A172 (cell line): ENCODE measurements around the gene IGSF23. TPM values are rescaled to one million over a fixed set of nuclear protein-coding genes. Genes with fewer than 3 reads are reported as not detected.
A peak's percentile ranks its signal among the peaks of the same experiment; 100 is the strongest.
"Not testable (repeated sequence)": the region's sequence is repeated elsewhere in the genome, so short reads cannot be mapped to it uniquely, and the experiment has no call there.

ENCODE experiments used
- DNase-seq: peaks from one replicate; pipeline ENCODE4 v3.0.0-alpha.2; 2015; ENCODE audit warnings: low spot score
- total RNA-seq: library from RNA; depleted of rRNA; stranded (reverse); fragments of >200 nt; shearing (Covaris generic); gene quantifications from 2 replicates; pipeline ENCODE4 v1.2.3, GENCODE V29; 2014

Gene IGSF23
- total RNA-seq, 1 experiment from 2014 or later, result not detected

DNA sequence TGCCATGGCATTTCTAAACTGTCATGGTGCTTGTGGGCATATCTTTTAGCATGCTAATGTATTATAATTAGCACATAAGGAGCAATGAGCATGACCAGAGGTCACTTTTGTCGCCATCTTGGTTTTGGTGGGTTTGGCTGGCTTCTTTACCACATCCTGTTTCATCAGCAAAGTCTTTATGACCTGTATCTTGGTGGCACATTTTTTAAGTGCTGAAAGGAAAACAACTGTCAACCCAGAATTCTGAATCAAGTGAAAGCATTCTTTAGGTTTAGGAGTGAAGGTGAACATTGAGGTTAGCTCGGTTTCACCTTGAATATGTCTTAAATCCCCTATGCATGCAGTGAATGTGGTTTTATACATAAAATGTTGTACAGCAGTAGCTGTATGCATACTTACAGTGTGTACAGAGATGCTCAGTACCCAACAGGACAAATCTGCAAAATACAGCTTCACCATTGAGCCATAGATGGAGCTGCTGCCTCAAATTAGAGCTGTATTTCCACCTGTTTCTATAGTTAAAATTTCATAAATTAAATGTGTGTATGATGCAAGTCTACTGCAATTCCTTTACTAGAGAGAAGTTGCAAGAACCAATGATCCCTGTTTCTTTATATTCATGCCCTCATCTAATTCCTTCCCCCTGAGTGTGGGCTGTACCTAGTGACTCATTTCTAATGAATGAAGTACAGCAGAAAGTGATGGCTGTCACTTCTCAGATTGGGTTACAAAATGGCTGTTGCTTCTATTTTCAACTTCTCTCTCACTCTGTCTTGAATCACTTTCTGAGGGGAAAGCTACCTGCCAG, 25.2 kb upstream of the IGSF23 start:
- peak; percentile 86 for DNase-seq

DNA sequence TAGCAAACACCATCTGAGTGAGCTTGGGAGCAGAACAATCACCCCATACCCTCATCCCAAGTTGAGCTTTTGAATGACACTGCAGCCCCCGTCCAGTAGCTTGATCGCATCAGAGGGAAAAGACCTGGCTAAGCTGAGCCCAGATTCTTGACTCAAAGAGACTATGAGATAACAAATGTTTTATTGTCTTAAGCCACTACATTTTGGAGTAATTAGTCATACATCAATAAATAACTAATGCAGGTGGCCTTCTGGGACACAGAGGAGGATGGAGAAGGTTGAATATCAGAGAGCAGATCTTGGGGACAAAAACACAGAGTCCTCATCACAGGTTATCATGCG, 24.6 kb upstream of the IGSF23 start:
- peak; percentile 61 for DNase-seq

DNA sequence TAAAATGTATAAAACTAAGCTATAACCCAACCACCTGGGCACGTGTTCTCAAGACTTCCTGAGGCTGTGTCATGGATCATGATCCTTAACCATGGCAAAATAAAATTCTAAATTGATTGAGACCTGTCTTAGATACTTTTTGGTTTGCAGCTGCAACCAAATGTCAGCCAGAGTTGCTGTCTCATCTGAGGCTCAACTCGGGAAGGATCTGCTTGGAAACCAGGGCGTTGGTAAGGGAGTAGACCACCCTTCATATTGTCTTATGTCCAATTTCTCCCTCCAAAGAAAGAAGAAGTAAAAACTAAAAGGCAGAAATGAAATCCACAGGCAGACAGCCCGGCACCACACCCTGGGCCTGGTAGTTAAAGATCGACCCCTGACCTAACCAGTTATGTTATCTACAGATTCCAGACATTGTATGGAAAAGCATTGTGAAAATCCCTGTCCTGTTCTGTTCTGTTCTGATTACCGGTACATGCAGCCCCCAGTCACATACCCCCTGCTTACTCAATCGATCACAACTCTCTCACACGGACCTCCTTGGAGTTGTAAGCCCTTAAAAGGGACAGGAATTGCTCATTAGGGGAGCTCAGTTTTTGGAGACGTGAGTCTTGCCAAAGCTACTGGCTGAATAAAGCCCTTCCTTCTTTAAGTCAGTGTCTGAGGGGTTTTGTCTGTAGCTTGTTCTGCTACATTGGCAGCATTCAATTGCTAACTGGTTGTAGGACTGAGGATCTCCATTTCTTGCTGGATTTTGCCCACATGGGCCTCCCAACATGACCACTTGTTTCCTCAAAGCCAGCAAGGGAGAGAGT, 22.9 kb upstream of the IGSF23 start:
- DNase-seq, result no peak

DNA sequence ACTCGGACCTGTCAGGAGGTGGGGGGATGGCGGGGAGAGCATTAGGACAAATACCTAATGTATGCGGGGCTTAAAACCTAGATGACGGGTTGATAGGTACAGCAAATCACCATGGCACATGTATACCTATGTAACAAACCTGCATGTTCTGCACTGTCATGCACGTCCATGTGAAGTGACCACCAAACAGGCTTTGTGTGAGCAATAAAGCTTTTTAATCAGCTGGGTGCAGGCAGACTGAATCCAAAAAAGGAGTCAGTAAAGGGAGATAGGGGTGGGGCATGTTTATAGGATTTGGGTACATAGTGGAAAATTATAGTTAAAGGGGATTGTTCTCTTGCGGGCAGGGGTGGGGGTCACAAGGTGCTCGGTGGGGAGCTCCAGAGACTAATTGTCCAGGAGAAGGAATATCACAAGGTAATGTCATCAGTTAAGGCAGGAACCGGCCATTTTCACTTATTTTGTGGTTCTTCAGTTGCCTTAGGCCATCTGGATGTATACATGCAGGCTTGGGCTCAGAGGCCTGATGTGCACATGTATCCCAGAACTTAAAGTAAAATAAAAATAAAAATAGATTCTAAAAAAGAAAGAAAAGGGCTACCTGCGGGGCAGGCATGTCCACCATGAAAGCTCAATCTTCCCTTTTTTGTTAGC, 21.9 kb upstream of the IGSF23 start:
- not testable (repeated sequence) for DNase-seq

DNA sequence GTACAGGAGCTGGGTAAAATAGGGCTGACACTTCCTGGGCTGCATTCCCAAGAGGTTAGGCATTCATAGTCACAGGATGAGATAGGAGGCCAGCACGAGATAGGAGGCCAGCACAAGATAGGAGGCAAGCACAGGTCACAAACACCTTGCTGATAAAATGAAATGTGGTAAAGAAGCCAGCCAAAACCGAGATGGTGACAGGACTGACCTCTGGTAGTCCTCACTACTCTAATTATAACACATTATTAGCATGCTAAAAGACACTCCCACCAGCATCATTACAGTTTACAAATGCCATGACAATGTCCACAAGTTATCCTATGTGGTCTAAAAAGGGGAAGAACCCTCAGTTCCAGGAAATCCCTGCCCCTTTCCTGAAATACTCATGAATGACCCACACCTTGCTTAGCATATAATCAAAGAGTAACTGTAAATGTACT, 20.9 kb upstream of the IGSF23 start:
- peak; percentile 60 for DNase-seq

DNA sequence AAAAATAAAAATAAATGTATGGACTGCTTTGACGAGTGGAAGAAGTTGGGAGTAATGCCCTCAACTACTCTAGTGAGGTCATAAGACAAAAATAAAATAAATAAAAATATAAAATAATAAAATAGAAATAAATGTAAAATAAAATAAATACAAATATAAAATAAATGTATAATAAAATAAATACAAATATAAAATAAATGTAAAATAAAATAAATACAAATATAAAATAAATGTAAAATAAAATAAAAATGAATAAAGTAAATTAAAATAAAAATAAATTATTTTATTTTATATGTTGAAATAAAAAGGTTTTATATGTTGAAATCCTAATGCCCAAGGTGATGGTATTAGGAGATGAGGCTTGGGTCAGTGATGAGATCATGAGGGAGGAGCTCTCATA, 20.1 kb upstream of the IGSF23 start:
- DNase-seq, result no peak

DNA sequence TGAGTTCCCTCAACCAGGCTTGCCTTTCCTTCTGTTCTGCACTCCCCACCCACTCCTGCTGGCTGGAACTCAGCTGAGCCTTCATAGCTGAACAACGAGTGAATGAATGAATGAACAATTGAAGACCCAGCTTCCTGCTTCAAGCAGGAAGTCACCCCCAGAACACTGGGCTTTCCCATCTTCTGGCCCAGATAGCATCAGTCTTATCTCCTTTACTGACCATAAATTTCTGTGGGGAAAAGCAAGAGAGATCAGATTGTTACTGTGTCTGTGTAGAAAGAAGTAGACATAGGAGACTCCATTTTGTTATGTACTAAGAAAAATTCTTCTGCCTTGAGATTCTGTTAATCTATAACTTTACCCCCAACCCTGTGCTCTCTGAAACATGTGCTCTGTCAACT, 19.5 kb upstream of the IGSF23 start:
- not testable (repeated sequence) for DNase-seq

DNA sequence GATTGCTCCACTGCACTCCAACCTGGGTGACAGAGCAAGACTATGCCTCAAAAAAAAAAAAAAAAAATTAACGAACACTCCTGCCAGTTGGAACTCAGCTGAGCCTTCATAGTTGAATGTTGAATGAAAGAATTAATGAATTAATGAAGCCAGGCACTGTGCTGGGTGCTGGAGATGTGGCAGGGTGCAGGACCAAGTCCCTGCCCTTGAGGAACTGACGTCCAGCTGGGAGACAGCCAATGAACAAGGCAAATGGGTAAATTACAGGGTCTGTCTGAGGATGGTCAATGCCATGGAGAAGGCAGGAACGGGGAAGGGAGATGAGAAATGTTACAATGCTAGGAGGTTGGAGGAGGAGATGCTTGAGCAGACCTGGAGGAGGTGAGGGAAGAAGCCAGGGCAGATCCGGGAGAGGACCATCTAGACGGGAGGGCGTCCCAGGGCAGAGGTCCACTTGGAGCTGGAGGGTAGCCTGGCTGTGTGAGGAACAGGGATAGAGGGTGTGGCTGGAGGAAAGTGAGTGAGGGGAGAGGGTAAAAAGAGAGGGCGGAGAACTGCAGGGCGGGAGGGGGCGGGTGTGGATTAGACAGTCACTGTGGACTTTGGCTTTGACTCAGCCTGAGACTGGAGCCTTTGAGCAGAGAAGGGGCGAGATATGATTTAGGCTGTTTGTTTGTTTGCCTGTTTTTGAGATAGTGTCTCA, 16.8 kb upstream of the IGSF23 start:
- DNase-seq, result no peak

DNA sequence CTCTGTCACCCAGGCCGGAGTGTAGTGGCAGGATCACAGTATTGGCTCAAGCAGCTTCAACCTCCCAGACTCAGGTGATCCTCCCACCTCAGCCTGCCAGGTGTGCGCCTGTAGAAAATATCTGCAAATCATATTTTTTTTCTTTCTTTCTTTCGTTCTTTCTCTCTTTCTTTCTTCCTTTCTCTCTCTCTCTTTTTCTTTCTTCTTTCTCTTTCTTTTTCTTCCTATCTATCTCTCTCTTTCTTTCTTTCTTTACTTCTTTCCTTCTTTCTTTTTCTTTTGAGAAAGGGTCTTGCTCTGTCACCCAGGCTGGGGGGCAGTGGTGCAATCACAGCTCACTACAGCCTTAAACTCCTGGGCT, 16.3 kb upstream of the IGSF23 start:
- DNase-seq, result no peak

DNA sequence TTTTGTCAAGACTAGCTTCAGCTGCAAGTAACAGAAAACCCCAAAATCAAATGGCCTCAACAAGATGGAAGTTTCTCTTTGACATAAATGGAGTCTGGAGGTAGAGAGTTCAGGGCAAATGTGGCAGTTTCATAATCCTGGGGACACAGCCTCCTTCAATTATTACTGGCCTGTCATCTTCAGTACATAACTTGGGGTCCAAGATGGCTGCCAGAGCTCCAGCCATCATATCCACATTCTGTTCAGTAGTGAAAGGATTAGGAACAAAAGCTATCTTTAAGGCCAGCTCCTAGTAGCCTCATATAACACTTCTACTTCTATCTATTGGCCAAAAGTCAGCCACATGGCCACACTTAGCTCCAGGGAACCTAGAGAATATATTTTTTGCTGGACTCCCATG, 15.0 kb upstream of the IGSF23 start:
- DNase-seq, result no peak

DNA sequence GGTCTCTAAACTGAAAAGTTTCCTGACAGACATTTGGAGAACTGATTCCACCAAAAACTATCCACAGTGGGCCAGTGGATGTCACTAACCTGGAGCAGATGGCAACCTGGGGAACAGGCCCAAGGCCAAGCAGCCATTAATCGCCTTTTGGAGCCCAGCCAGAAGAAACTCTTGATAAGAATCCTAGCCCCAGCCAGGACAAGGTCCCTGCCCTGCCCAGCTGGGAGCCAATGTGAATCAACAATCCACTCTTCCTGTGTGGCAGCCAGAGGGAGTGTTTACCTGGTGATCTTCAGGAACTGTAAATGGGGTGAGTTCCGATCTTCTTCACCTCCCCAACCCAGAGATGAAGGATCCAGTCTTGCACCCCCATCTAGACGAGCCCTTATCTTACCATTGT, 14.5 kb upstream of the IGSF23 start:
- DNase-seq, result no peak

DNA sequence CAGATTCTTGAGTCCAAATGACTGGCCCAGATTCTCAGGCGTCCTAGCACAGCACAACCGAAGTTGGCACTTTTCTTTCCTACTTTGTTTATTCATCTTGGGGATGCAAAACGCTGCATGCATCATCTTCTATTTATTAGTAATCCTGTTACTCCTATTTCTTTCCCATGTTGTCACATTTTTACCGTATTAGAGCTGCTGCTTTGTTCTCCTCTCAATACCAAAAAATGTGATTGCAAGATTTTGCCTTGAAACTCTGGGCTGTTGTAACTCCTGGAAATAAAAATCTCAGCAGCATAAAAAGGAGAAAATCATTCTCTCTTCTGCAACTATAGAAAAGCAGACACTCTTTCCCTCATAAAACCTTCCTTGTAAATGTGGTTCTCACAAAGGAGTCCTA, 12.9 kb upstream of the IGSF23 start:
- no peak for DNase-seq

DNA sequence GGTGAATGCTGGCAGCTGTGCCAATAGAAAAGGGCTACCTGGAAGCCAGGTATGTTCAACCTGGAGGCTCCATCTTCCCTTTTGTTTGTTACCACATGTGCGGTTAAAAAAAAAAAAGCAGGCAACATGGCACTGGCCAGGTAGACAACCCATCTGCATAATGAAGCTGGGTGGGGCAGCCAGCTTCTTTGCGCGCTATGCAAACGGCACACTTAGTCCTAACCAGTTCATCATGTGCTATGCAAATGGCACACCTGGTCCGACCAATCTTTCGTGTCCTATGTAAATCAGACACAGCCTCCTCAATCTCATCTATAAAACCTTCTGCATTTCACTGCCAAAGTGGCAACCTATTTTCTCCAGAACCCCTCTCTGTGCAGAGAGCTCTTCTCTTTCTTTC, 11.3 kb upstream of the IGSF23 start:
- DNase-seq, result no peak

DNA sequence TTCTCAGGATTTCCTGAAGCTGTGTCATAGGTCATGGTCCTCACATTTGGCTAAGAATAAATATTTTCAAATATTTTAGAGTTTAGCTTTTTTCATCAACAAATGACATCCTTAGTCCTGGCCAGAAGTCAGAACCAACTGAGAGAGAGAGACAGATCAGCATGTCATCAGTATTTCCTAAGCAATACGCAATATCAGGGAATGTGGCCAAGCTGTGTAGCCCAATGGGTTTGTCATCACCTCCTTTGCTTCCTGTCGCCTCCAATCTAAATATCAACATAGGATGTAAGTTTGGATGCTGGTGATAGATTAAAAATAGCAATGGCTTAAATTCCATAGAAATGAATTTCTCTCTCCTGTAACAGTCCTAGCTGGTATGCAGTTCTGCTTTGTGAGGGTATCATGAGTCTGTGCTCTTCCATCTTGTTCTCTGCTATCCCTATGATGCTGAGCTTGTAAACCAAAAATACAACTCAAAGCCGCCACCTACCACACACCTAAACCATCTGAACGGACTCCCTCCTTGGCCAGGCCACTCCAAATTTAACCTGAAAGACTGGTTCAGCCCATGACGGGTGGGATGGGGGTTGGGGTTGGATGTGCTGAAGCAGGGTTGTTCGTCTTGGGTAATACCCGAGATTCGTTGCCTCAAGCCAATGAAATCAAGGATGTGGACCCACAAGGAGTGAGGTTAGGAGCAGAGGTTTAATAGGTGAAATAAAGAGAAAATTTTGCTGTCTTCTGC, 10.0 kb upstream of the IGSF23 start:
- DNase-seq, result peak; percentile 82

DNA sequence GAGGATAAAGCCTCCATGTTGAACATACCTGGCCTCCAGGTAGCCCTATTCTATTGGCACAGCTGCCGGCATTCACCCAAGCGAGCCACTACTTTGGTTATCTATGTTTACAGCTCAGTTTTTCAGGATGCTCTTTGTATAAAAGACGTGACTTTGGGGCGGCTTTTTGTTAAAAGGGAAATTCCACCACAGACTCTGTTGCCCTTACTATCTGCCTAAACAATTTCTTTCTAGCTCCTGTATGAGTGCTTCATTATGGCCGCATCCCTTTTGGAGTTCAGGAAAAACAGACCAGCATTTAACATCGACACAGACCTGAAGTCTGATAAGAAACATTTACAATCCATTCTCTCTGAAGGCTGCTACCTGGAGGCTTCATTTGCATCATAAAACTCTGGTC, 9.1 kb upstream of the IGSF23 start:
- no peak for DNase-seq

DNA sequence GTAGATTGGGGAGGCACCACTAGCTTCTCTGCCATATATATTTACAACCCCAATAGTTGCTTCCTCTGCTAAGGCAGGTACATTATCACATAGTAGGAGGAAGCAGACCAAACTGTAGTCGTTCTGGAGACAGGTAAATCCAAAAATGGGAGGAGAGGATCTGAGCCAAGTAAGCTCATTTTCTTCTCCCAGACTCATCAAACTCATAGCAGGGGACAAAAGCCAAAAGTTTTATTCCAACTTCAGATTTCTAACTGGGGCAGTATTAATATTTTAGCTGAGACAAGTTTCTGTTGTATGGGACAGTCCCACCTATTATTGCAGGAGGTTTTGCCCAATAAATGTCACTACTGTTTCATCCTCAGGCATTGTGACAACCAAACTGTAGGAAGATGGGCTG, 7.8 kb upstream of the IGSF23 start:
- no peak for DNase-seq

DNA sequence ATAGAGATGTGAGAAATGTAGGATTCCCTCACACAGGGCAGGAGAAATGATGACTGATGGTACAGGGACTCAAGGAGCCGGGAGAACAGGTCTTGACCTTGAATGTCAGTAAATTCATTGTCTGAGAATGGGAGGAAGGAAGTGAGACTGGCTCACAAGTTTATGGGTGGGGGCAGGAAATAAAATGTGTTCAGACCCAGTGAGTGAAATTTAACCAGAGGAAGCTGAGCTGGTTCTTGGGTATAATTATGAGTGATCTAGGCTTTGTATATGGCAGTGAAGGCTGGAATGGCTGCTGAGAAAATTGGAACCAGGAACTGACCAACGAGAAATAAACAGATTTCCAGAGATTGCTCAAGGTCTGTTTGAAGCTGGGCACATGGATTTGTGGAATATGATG, 6.3 kb upstream of the IGSF23 start:
- DNase-seq, result peak; percentile 73

DNA sequence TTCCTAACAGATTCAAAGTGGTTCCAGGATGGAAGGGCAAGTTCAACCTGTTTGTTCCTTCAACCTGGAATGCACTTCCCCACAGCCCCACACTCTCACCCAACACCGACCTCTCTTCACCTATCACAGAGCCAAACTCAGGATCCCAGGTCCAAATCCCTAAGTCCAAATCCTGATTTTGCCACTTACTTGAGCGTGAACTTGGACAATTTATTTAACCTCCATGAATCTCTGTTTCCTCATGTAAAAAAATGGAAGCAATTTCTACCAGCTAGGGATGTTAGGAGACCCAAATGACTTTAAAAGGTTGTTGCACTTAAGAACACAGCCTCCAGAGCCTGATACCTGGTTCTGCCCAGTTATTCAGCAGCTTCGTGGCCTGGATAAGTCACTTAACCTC, 5.4 kb upstream of the IGSF23 start:
- no peak for DNase-seq

DNA sequence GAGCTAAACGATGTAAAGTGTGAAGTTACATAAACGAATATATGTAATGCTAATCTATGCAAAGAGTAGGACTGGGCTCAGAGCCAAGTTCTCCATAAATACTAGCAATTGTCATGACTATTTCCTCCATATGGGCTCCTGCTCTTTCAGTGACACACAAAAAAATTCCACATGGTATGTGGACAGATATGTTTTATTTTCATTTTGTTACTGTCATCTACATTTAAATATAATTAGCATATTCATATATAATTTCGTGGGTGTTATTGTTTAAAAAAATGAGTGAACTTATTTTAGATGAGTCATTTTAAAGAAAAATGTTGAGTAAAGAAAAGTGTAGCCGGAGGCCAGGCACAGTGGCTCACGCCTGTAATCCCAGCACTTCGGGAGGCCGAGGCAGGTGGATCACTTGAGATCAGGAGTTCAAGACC, 5.0 kb upstream of the IGSF23 start:
- no peak for DNase-seq

DNA sequence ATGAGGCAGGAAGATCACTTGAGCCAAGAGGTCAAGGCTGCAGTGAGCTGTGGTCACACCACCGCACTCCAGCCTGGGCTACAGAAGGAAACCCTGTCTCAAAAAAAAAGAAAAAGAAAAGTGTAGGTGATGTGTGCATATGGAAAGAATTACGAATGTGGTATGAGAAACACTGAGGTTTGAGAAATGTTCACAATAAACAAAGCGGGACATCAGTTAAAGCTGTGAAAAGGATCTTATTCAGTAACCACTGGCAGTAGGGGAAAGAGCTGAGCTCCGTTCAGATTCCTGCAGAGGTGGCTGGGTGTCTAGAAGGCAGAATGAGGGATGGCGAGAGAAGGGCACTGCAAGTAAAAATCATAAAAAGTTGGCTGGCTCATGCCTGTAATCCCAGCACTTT, 4.1 kb upstream of the IGSF23 start:
- DNase-seq, result no peak

DNA sequence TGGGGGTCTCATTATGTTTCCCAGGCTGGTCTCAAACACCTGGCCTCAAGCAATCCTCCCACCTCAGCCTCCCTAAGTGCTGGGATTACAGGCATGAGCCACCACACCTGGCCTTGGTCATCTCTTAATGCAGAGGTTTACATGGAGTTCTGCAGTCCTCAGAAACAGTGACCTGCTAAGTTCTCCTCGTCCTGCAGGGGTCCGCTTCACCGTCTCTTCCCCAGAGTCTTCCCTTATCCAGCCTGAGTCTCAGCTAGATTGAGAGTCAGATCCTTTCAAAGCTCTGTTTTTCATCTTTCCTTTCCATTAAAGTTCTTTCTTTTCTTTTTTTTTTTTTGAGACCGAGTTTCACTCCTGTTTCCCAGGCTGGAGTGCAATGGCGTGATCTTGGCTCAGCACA, 2.9 kb upstream of the IGSF23 start:
- DNase-seq, result not testable (repeated sequence)
